HepG2 (cell line): ENCODE data around the gene RABGAP1. TPM values are rescaled to one million over a fixed set of nuclear protein-coding genes. Genes with fewer than 3 reads are reported as not detected.
A peak's percentile ranks its signal among the peaks of the same experiment; 100 is the strongest.

ENCODE experiments used
- ARID2 ChIP-seq: sonication (generic); formaldehyde crosslinking; IDR thresholded peaks from 2 replicates; pipeline ENCODE4 v1.8.1; 2022; ENCODE audit warnings: mild to moderate bottlenecking, missing genetic modification reagents, borderline replicate concordance
- ARID4A ChIP-seq: sonication (generic); formaldehyde crosslinking; IDR thresholded peaks from 2 replicates; pipeline ENCODE4 v1.5.0; 2020; ENCODE audit warnings: mild to moderate bottlenecking, missing genetic modification reagents, borderline replicate concordance
- CAMTA2 ChIP-seq: sonication (generic); formaldehyde crosslinking; IDR thresholded peaks from 2 replicates; pipeline ENCODE4 v1.4.0; 2020; ENCODE audit warnings: mild to moderate bottlenecking, missing genetic modification reagents, borderline replicate concordance
- CENPX ChIP-seq: sonication (generic); formaldehyde crosslinking; IDR thresholded peaks from 2 replicates; pipeline ENCODE4 v1.9.0; 2021; ENCODE audit warnings: mild to moderate bottlenecking, missing genetic modification reagents, moderate library complexity
- CREB1 ChIP-seq, 2 experiments: fragments of 450-650 bp in 1 of 2; IDR thresholded peaks; 2 replicates each; pipeline ENCODE4 v1.6.1; 2016 to 2017; ENCODE audit warnings: control low read depth in 1 of 2, mild to moderate bottlenecking in 1 of 2, missing compliant biosample characterization in 1 of 2, missing genetic modification characterization in 1 of 2
- ERF ChIP-seq: IDR thresholded peaks from 2 replicates; pipeline ENCODE4 v1.6.1; 2018; ENCODE audit warnings: missing biosample characterization, missing genetic modification reagents
- GATAD1 ChIP-seq: IDR thresholded peaks from 2 replicates; pipeline ENCODE4 v1.6.1; 2016; ENCODE audit warnings: missing genetic modification reagents, missing compliant biosample characterization
- HNRNPLL ChIP-seq: fragments of 200-400 bp; formaldehyde crosslinking; IDR thresholded peaks from 2 replicates; pipeline ENCODE4 v1.6.1; 2017; ENCODE audit warnings: mild to moderate bottlenecking, low read depth, low read length; ENCODE audit not compliant: poor library complexity, severe bottlenecking
- HOXA3 ChIP-seq: sonication (generic); formaldehyde crosslinking; IDR thresholded peaks from 2 replicates; pipeline ENCODE4 v1.5.0; 2020; ENCODE audit warnings: missing genetic modification reagents
- KDM4B ChIP-seq: sonication (generic); formaldehyde crosslinking; IDR thresholded peaks from 2 replicates; pipeline ENCODE4 v1.4.0; 2020; ENCODE audit warnings: missing genetic modification reagents
- NCOA2 ChIP-seq: sonication (generic); formaldehyde crosslinking; IDR thresholded peaks from 2 replicates; pipeline ENCODE4 v1.8.0; 2022; ENCODE audit warnings: inconsistent platforms
- RBFOX2 ChIP-seq: fragments of 200-400 bp; formaldehyde crosslinking; IDR thresholded peaks from 2 replicates; pipeline ENCODE4 v1.6.1; 2017; ENCODE audit warnings: low read depth, mild to moderate bottlenecking, low read length
- SIX4 ChIP-seq: sonication (generic); formaldehyde crosslinking; IDR thresholded peaks from 2 replicates; pipeline ENCODE4 v1.4.0; 2020; ENCODE audit warnings: missing genetic modification reagents
- SP2 ChIP-seq: sonication (generic); formaldehyde crosslinking; IDR thresholded peaks from 2 replicates; pipeline ENCODE4 v1.5.1; 2020; ENCODE audit warnings: mild to moderate bottlenecking, missing genetic modification reagents
- TCF12 ChIP-seq, 2 experiments: fragments of 450-650 bp in 1 of 2; sonication (generic) in 1 of 2; formaldehyde crosslinking in 1 of 2; IDR thresholded peaks; 2 replicates each; pipeline versions ENCODE4 v1.6.1 to v1.8.0; 2017 to 2022; ENCODE audit warnings: antibody characterized with exemption in 1 of 2, mild to moderate bottlenecking in 1 of 2, missing genetic modification reagents in 1 of 2, moderate library complexity in 1 of 2
- U2AF1 ChIP-seq: fragments of 200-400 bp; formaldehyde crosslinking; optimal IDR thresholded peaks from 2 replicates; pipeline ENCODE3; 2017; ENCODE audit warnings: mild to moderate bottlenecking, low read depth, low read length
- ZBTB20 ChIP-seq: sonication (generic); formaldehyde crosslinking; IDR thresholded peaks from 2 replicates; pipeline ENCODE4 v1.8.1; 2023; ENCODE audit warnings: missing genetic modification reagents, low read depth, mild to moderate bottlenecking, borderline replicate concordance
- ZBTB8A ChIP-seq: sonication (generic); formaldehyde crosslinking; IDR thresholded peaks from 2 replicates; pipeline ENCODE4 v1.4.0; 2020; ENCODE audit warnings: mild to moderate bottlenecking, low read depth, missing genetic modification reagents, borderline replicate concordance
- ZMAT3 ChIP-seq: sonication (generic); formaldehyde crosslinking; conservative IDR thresholded peaks from 2 replicates; pipeline ENCODE4 v1.7.0; 2021; ENCODE audit warnings: missing genetic modification reagents
- ZNF362 ChIP-seq: sonication (generic); formaldehyde crosslinking; IDR thresholded peaks from 2 replicates; pipeline ENCODE4 v1.4.0; 2020; ENCODE audit warnings: missing genetic modification reagents, mild to moderate bottlenecking, borderline replicate concordance
- ZNF607 ChIP-seq: sonication (generic); formaldehyde crosslinking; IDR thresholded peaks from 2 replicates; pipeline ENCODE4 v1.5.1; 2020; ENCODE audit warnings: missing genetic modification reagents, mild to moderate bottlenecking, borderline replicate concordance
- ZNF879 ChIP-seq: sonication (generic); formaldehyde crosslinking; IDR thresholded peaks from 2 replicates; pipeline ENCODE4 v1.8.1; 2023; ENCODE audit warnings: missing genetic modification reagents
- polyA plus RNA-seq, 8 experiments: library from polyadenylated mRNA; depleted of rRNA in 3 of 8; stranded (reverse) in 7 of 8; unstranded in 1 of 8; fragments of >200 nt; fragmentation: Illumina TruSeq in 4 of 8; extraction: Trizol in 4 of 8; gene quantifications; 2 replicates each; pipeline versions ENCODE4 v1.2.1 to v1.2.3, GENCODE V29; 2011 to 2016; ENCODE audit warnings: low read depth in 4 of 8, missing spikeins in 1 of 8, mixed read lengths in 1 of 8; ENCODE audit not compliant: insufficient read depth in 1 of 8
- total RNA-seq, 5 experiments: library from RNA; depleted of rRNA; stranded (reverse); fragments of >200 nt; fragmentation: Illumina TruSeq; extraction: Trizol; gene quantifications; 2 replicates each; pipeline ENCODE4 v1.2.3, GENCODE V29; 2016; ENCODE audit warnings: low read depth in 1 of 5
- TF ChIP-seq, protein P1 (sequence below): sonication (generic); formaldehyde crosslinking; IDR thresholded peaks from 2 replicates; pipeline ENCODE4 v1.4.0; 2020; ENCODE audit warnings: missing genetic modification reagents

Gene RABGAP1
- total and polyA plus RNA-seq, 2 of the 13 experiments (the other 11 are each of a cell fraction or from before 2014, with no cell fraction given) = 19.1 to 19.3 TPM

- peak; percentile 37; the same call in 1 of the 2 replicates for TF ChIP-seq HOXA3
- no peak for TF ChIP-seq ERF (CRISPR knock-in tag)
- TF ChIP-seq ARID4A (CRISPR knock-in tag) = peak; percentile 63; the same call in 1 of the 2 replicates
- 0 out of 2 replicates have a peak, but pooled peaks have one; percentile 20 for TF ChIP-seq ZNF362
- TF ChIP-seq, protein P1, sequence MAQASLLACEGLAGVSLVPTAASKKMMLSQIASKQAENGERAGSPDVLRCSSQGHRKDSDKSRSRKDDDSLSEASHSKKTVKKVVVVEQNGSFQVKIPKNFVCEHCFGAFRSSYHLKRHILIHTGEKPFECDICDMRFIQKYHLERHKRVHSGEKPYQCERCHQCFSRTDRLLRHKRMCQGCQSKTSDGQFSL = peak; percentile 88
- peak; percentile 79 for TF ChIP-seq RBFOX2
- no peak for TF ChIP-seq ZBTB8A (CRISPR knock-in tag)
- TF ChIP-seq ZMAT3 (CRISPR knock-in tag) = no peak; the same call in 1 of the 2 replicates
- TF ChIP-seq KDM4B (CRISPR knock-in tag) = no peak
- TF ChIP-seq GATAD1 (CRISPR knock-in tag) = peak; percentile 57
- TF ChIP-seq CENPX (CRISPR knock-in tag) = no peak
- no peak for TF ChIP-seq ZNF879 (CRISPR knock-in tag)
- peak; percentile 84 for TF ChIP-seq SP2 (CRISPR knock-in tag)
- TF ChIP-seq TCF12 (IDR thresholded peaks at IDR 0.05) = no peak
- 0 out of 2 replicates have a peak, but pooled peaks have one; percentile 45 for TF ChIP-seq TCF12 (CRISPR knock-in tag; IDR thresholded peaks at IDR 0.05)
- no peak for TF ChIP-seq U2AF1
- 0 out of 2 replicates have a peak, but pooled peaks have one; percentile 30 for TF ChIP-seq CAMTA2 (CRISPR knock-in tag)
- TF ChIP-seq CREB1 (IDR thresholded peaks at IDR 0.05) = peak; percentile 62
- TF ChIP-seq CREB1 (CRISPR knock-in tag; IDR thresholded peaks at IDR 0.05) = peak; percentile 59; the same call in 1 of the 2 replicates
- peak; percentile 59 for TF ChIP-seq HNRNPLL
- TF ChIP-seq ZBTB20 (CRISPR knock-in tag) = 0 out of 2 replicates have a peak, but pooled peaks have one; percentile 13
- TF ChIP-seq NCOA2 (CRISPR knock-in tag) = 0 out of 2 replicates have a peak, but pooled peaks have one; percentile 5
- 0 out of 2 replicates have a peak, but pooled peaks have one; percentile 26 for TF ChIP-seq ZNF607 (CRISPR knock-in tag)
- TF ChIP-seq SIX4 (CRISPR knock-in tag) = 0 out of 2 replicates have a peak, but pooled peaks have one; percentile 13
- TF ChIP-seq ARID2 = no peak
These were observed at the start of gene RABGAP1 (continued) for GRCh38 chr9:122940749-122941581.
